ENCODE measurements around the gene CBFA2T2.
"Not testable (repeated sequence)": the region's sequence is repeated elsewhere in the genome, so short reads cannot be mapped to it uniquely, and the experiment has no call there.

CBFA2T2 gene

GRCh38 chr20:33463332-33464101 lies 26.4 kb upstream of the CBFA2T2 start:
- no peak for DNase-seq (ENCODE audit: low read depth)
- H3K4me3 ChIP-seq (ENCODE audit: low read depth, low read length) = no peak overlapping the region
- TF ChIP-seq CTCF (IDR thresholded peaks at IDR 0.05; ENCODE audit: insufficient read depth, low read depth, low read length, missing control alignments) = no peak

GRCh38 chr20:33464759-33465158 lies 25.1 kb upstream of the CBFA2T2 start:
- DNase-seq (ENCODE audit: low read depth); H3K4me3 ChIP-seq (ENCODE audit: low read depth, low read length): not testable (repeated sequence)

- TF ChIP-seq CTCF (IDR thresholded peaks at IDR 0.05; ENCODE audit: insufficient read depth, low read depth, low read length, missing control alignments) = no peak
- no peak overlapping the region for H3K4me3 ChIP-seq (ENCODE audit: low read depth, low read length)
- DNase-seq (ENCODE audit: low read depth) = no peak
Measured at GRCh38 chr20:33465481-33466302, 24.2 kb upstream of the CBFA2T2 start.

- no peak for TF ChIP-seq CTCF (IDR thresholded peaks at IDR 0.05; ENCODE audit: insufficient read depth, low read depth, low read length, missing control alignments)
- no peak for DNase-seq (ENCODE audit: low read depth)
Measured at GRCh38 chr20:33466303-33466646, 23.6 kb upstream of the CBFA2T2 start.

GRCh38 chr20:33470457-33470856 lies 19.4 kb upstream of the CBFA2T2 start:
- no peak for TF ChIP-seq CTCF (IDR thresholded peaks at IDR 0.05; ENCODE audit: insufficient read depth, low read depth, low read length, missing control alignments)
- DNase-seq (ENCODE audit: low read depth) = no peak
- H3K4me3 ChIP-seq (ENCODE audit: low read depth, low read length) = no peak overlapping the region

More at GRCh38 chr20:33466303-33466646, 23.6 kb upstream of the CBFA2T2 start:
- H3K4me3 ChIP-seq (ENCODE audit: low read depth, low read length) = no peak overlapping the region

- TF ChIP-seq CTCF (IDR thresholded peaks at IDR 0.05; ENCODE audit: insufficient read depth, low read depth, low read length, missing control alignments) = no peak
- DNase-seq (ENCODE audit: low read depth) = no peak
Measured at GRCh38 chr20:33470866-33471265, 19.0 kb upstream of the CBFA2T2 start.

GRCh38 chr20:33472868-33473435 lies 16.9 kb upstream of the CBFA2T2 start:
- no peak for DNase-seq (ENCODE audit: low read depth)
- no peak for TF ChIP-seq CTCF (IDR thresholded peaks at IDR 0.05; ENCODE audit: insufficient read depth, low read depth, low read length, missing control alignments)
- no peak overlapping the region for H3K4me3 ChIP-seq (ENCODE audit: low read depth, low read length)

More at GRCh38 chr20:33470866-33471265, 19.0 kb upstream of the CBFA2T2 start:
- H3K4me3 ChIP-seq (ENCODE audit: low read depth, low read length) = no peak overlapping the region
